HepG2 (cell line): ENCODE data around the gene OMG. TPM values are rescaled to one million over a fixed set of nuclear protein-coding genes. Genes with fewer than 3 reads are reported as not detected.

Experiments
- ATAC-seq: fragments of 200-7000 bp; cut with Tn5 transposase; 3 replicates; pipeline ENCODE4 v1.9.1; 2020; ENCODE audit warnings: mild to moderate bottlenecking, moderate library complexity
- BruUV-seq: library from RNA; stranded (reverse); fragments of 400-500 nt; replicated peaks from 2 replicates; lab custom pipeline; 2021; lab: Mats Ljungman, UMichigan
- CTCF ChIA-PET: fragments of 300-600 bp; formaldehyde crosslinking; extraction: SDS; loops from one replicate; lab custom pipeline; 2021; ENCODE audit warnings: low total read pairs, inconsistent platforms, low intra/inter-chr PET ratio; lab: Yijun Ruan, JAX
- POLR2A ChIA-PET: fragments of 350-600 bp; sonication (Branson Sonifier 250); formaldehyde crosslinking; loops from one replicate; lab custom pipeline; 2020; ENCODE audit warnings: antibody characterized with exemption, inconsistent platforms; lab: Yijun Ruan, JAX
- DNase-seq: peaks from one replicate; pipeline ENCODE4 v3.0.0-alpha.2; 2015; ENCODE audit warnings: low spot score
- FAIRE-seq: peaks from 3 replicates; lab custom pipeline; 2011; peaks lifted over from hg19 to GRCh38; lab: Jason Lieb, UNC
- H2AFZ ChIP-seq: one replicate; pipeline ENCODE4 v1.6.1; 2011; ENCODE audit warnings: low read length, inconsistent platforms
- H3K27ac ChIP-seq: fragments of 300-600 bp; 3 replicates; pipeline ENCODE4 v1.8.0; 2011; ENCODE audit warnings: mixed run types, mild to moderate bottlenecking, mixed read lengths, low read length, inconsistent platforms; ENCODE audit not compliant: insufficient read depth; ENCODE audit errors: extremely low read length
- H3K27me3 ChIP-seq, 2 experiments: fragments of 200-600 bp in 1 of 2; 2 replicates in 1 of 2; 3 replicates in 1 of 2; pipeline versions ENCODE4 v1.6.0 to v1.8.0; 2011; ENCODE audit warnings: low read length in 2 of 2, mild to moderate bottlenecking in 2 of 2, moderate library complexity in 2 of 2, inconsistent platforms in 1 of 2; ENCODE audit not compliant: insufficient read depth in 2 of 2, control insufficient read depth in 1 of 2
- H3K36me3 ChIP-seq, 2 experiments: fragments of 200-600 bp in 1 of 2; replicated peaks in 1 of 2; 2 replicates in 1 of 2; 3 replicates in 1 of 2; pipeline versions ENCODE4 v1.5.1 to v1.8.0; 2011; ENCODE audit warnings: low read length in 2 of 2, inconsistent platforms in 1 of 2; ENCODE audit not compliant: insufficient read depth in 2 of 2, control insufficient read depth in 1 of 2
- H3K4me1 ChIP-seq: 2 replicates; pipeline ENCODE4 v1.5.1; 2012; ENCODE audit warnings: low read length, inconsistent platforms; ENCODE audit not compliant: insufficient read depth
- H3K4me2 ChIP-seq: 2 replicates; pipeline ENCODE4 v1.6.0; 2011; ENCODE audit warnings: low read depth, low read length, inconsistent platforms
- H3K4me3 ChIP-seq, 3 experiments: fragments of 200-600 bp in 1 of 3; sonication (generic), shearing (Covaris generic) in 1 of 3; replicated peaks in 1 of 3; 2 replicates each; pipeline ENCODE4 v1.5.1; 2011 to 2016; ENCODE audit warnings: low read length in 3 of 3, inconsistent platforms in 2 of 3, low read depth in 2 of 3, mild to moderate bottlenecking in 2 of 3, control low read depth in 1 of 3, mixed read lengths in 1 of 3; ENCODE audit not compliant: insufficient read depth in 1 of 3
- H3K79me2 ChIP-seq: one replicate; pipeline ENCODE4 v1.6.1; 2011; ENCODE audit warnings: low read length, inconsistent platforms; ENCODE audit not compliant: insufficient read depth
- H3K9ac ChIP-seq: 2 replicates; pipeline ENCODE4 v1.6.0; 2011; ENCODE audit warnings: mild to moderate bottlenecking, low read depth, low read length, inconsistent platforms; ENCODE audit not compliant: insufficient read depth
- H3K9me3 ChIP-seq: 2 replicates; pipeline ENCODE4 v1.5.1; 2012; ENCODE audit warnings: mild to moderate bottlenecking, low read length
- H4K20me1 ChIP-seq: 2 replicates; pipeline ENCODE4 v1.6.0; 2011; ENCODE audit warnings: inconsistent platforms, mild to moderate bottlenecking, low read length, moderate library complexity; ENCODE audit not compliant: insufficient read depth
- ARID5B ChIP-seq: IDR thresholded peaks from 2 replicates; pipeline ENCODE4 v1.4.0; 2020; ENCODE audit warnings: mild to moderate bottlenecking, missing genetic modification reagents
- GMEB1 ChIP-seq: sonication (generic); formaldehyde crosslinking; IDR thresholded peaks from 2 replicates; pipeline ENCODE4 v1.5.1; 2020; ENCODE audit warnings: missing genetic modification reagents, mild to moderate bottlenecking, borderline replicate concordance
- MAFG ChIP-seq: sonication (generic); formaldehyde crosslinking; IDR thresholded peaks from 2 replicates; pipeline ENCODE4 v1.5.1; 2020; ENCODE audit warnings: mild to moderate bottlenecking, missing genetic modification reagents
- NCOA5 ChIP-seq: sonication (generic); formaldehyde crosslinking; IDR thresholded peaks from 2 replicates; pipeline ENCODE4 v1.4.0; 2020; ENCODE audit warnings: missing genetic modification reagents
- ZNF343 ChIP-seq: sonication (generic); formaldehyde crosslinking; IDR thresholded peaks from 2 replicates; pipeline ENCODE4 v1.4.0; 2020; ENCODE audit warnings: mild to moderate bottlenecking, missing genetic modification reagents
- ZNF550 ChIP-seq: sonication (generic); formaldehyde crosslinking; IDR thresholded peaks from 2 replicates; pipeline ENCODE4 v1.4.0; 2020; ENCODE audit warnings: mild to moderate bottlenecking, missing genetic modification reagents, borderline replicate concordance
- ZZZ3 ChIP-seq: sonication (generic); formaldehyde crosslinking; IDR thresholded peaks from 2 replicates; pipeline ENCODE4 v1.4.0; 2020; ENCODE audit warnings: missing genetic modification reagents, mild to moderate bottlenecking, borderline replicate concordance
- in situ Hi-C: cut with HindIII; loops from 2 replicates; pipeline ENCODE4 v1.10.0; 2017; ENCODE audit warnings: low pct_unique_long_range_greater_than_20kb; ENCODE audit not compliant: extremely low pct_ligation_motif_present
- intact Hi-C: fragments of 100-400 bp; cut with micrococcal nuclease; formaldehyde crosslinking; loops from one replicate; pipeline ENCODE4 v1.10.0; 2022; ENCODE audit not compliant: unreplicated experiment
- polyA plus RNA-seq, 8 experiments: library from polyadenylated mRNA; depleted of rRNA in 3 of 8; stranded (reverse) in 7 of 8; unstranded in 1 of 8; fragments of >200 nt; fragmentation: Illumina TruSeq in 4 of 8; extraction: Trizol in 4 of 8; gene quantifications; 2 replicates each; pipeline versions ENCODE4 v1.2.1 to v1.2.3, GENCODE V29; 2011 to 2016; ENCODE audit warnings: low read depth in 4 of 8, missing spikeins in 1 of 8, mixed read lengths in 1 of 8; ENCODE audit not compliant: insufficient read depth in 1 of 8
- total RNA-seq, 5 experiments: library from RNA; depleted of rRNA; stranded (reverse); fragments of >200 nt; fragmentation: Illumina TruSeq; extraction: Trizol; gene quantifications; 2 replicates each; pipeline ENCODE4 v1.2.3, GENCODE V29; 2016; ENCODE audit warnings: low read depth in 1 of 5

Gene OMG
- total and polyA plus RNA-seq, 2 of the 13 experiments (the other 11 are each of a cell fraction or from before 2014, with no cell fraction given) = not detected

GRCh38 chr17:31283841-31284240 lies 13.2 kb downstream of the OMG start:
- POLR2A ChIA-PET = no interaction called here
- FAIRE-seq = no peak

More at GRCh38 chr17:31283841-31284240, 13.2 kb downstream of the OMG start:
- H3K4me2 ChIP-seq = no peak overlapping the region
- no peaks in the 10 kb centered on the region for H3K4me1 ChIP-seq
- H3K79me2 ChIP-seq = no peaks in the 10 kb centered on the region
- no peak overlapping the region for H3K27ac ChIP-seq
- DNase-seq (no peak), ATAC-seq (no peak)
- H3K27me3 ChIP-seq = no peaks in the 10 kb centered on the region
- no peaks in the 10 kb centered on the region; the same call in 1 of the 2 replicates for H4K20me1 ChIP-seq
- H2AFZ ChIP-seq = no peak overlapping the region
- intact Hi-C loops (no loop called here), in situ Hi-C loops (no loop called here)
- H3K36me3 ChIP-seq = 0 out of 5 replicates have a peak, but pooled peaks cover 1 to 20% of the 10 kb centered on the region in 2 experiments
- no TSS peak for BruUV-seq
- no peak overlapping the region for H3K9ac ChIP-seq
- H3K9me3 ChIP-seq = no peaks in the 10 kb centered on the region
- H3K4me3 ChIP-seq = no peak overlapping the region
- CTCF ChIA-PET = no interaction called here
- no peak for TF ChIP-seq MAFG (CRISPR knock-in tag)
- no peak for TF ChIP-seq GMEB1
- TF ChIP-seq NCOA5 (CRISPR knock-in tag) = no peak
- TF ChIP-seq ZNF343 (CRISPR knock-in tag) = no peak
- no peak for TF ChIP-seq ZZZ3 (CRISPR knock-in tag)
- TF ChIP-seq ZNF550 (CRISPR knock-in tag) = no peak
- TF ChIP-seq ARID5B (CRISPR knock-in tag) = no peak
